A204.1 (cell line): ENCODE results near the gene PDZRN4.
"Not testable (repeated sequence)": the region's sequence is repeated elsewhere in the genome, so short reads cannot be mapped to it uniquely, and the experiment has no call there.

Experiments
- FAIRE-seq: peaks from 2 replicates; lab custom pipeline; 2012; peaks lifted over from hg19 to GRCh38; lab: Jason Lieb, UNC

PDZRN4 gene

DNA sequence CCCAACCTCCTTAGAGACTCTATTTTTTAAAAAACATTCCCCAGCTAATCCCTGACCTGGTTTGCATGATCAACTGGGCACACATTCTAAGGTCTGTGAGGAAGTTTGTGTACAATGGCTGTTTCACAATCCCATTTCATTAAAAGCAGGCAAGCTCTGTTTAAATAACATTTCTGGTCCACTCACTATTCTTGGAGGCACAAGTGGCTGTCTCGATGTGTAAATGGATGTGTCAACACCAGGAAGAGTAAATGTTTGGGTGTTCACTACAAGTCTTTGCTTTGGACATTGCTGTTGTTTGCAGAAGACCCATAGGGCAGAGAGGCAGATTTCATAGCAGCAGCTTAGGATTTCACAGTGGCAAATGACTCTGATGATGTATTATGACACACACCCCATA is 98.3 kb downstream of the PDZRN4 start:
- FAIRE-seq, result no peak

DNA sequence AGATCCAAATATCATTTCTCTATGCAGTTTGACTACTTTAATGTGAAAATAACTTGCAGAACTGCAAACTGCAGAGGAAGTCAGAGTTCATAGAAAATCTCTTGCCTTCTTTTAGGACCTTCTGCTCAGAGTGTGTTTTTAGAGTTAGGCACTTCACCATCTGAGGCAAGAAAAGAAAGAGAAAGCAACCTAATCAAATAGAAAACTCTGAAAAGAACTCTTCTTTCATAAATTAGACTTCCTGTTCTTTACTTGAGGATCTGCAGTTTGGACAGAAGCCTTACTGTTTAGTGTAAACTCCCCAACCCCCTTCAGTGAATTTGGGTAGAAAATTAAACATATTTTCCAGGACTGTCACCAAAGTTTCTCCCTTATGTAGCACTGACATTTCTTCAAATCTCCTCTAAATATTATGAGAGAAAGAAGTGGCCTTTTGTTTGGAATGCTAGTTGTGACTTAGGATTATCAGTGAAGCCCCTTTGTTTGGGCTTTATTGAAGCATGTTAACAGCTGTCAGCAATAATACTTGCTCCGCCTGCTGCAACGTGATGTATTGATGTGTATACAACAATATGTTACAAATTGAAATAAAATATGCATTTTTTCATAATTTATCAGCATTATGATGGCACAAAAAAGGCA is 99.5 kb downstream of the PDZRN4 start:
- FAIRE-seq, result no peak

DNA sequence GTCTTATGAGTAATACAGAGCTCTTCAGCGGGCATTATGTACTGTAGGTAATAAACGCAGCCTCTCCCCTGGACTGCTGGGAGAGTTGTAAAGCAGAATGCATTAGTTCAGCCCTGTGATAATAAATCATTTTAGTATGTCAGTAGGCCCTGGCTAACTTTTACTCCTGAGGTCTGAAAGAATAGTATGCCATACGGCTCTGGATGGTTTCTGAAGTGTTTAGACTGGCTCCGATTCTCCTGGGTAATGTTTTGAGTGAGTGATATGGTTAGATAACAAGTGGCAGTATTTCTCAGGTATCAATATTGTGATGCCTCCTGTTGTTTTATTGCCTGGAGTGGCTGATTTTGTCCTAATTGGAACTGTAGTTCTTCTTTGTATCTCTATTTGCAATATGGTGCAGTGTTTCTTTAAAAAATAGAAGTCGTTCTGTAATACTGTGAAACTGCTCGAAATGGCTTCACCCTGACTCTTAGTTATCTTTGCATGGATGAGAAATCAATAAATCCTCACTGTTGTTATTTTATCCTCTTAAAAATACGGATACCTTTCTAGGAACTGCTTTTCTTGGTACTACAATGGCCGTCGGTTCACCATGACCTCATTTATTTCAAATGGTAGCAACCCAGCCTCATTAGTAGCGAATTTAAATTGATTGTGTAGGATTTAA is 100.2 kb downstream of the PDZRN4 start:
- FAIRE-seq, result no peak

DNA sequence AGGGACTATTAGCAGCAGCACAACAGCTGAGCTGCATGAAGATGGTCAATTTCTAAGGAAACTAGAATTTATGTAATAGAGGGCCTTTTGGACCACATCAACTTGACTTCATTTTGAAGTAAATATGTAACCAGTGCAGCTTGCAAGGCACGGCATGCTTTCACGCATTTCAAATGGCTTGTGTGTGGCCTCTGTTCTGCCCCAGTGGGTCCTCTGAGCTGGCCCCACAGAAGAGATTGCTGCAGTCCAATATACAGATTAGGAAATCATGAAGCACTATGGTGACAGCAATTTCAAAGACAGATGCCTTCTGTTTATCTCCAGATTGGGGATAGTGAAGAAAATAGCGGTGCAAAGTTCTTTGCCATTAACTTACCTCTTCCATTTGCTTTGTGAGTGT is 101.4 kb downstream of the PDZRN4 start:
- no peak for FAIRE-seq

DNA sequence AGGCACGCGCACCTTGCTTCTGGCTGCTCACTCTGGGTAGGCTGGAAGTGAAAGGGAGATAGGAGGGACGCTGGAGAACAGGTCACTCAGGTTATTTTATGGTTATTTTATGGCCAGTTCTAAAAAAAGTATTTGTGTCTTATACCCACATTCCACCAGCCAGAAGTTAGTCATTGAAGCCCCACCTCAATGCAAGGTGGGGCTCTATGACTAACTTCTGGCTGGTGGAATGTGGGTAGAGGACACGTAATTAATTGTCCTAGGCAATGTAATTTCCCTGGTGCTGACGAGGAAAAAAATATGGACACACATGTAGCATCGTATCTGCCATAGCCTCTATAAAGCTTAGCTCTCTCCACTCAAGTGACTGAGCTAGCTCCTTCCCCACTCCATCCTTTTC is 104.9 kb downstream of the PDZRN4 start:
- no peak for FAIRE-seq

DNA sequence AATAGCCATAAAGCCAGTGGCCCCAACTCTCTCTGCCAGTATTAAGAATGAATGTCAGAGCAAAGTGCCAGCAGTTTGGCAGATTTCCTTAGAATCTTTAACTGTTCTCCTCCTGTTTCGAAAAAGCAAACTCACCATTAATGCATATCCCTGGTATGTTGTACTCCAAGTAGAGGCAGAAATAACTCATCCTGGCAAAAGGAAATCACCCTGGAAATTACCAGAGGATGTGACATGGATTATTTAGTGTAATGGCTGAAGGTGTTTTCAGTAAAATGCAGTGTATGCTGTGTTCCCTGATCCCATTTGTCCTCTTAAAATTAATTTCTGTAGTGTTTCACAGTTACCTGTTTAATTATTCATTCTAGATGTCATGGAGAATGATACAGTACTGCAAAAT is 105.3 kb downstream of the PDZRN4 start:
- no peak for FAIRE-seq

DNA sequence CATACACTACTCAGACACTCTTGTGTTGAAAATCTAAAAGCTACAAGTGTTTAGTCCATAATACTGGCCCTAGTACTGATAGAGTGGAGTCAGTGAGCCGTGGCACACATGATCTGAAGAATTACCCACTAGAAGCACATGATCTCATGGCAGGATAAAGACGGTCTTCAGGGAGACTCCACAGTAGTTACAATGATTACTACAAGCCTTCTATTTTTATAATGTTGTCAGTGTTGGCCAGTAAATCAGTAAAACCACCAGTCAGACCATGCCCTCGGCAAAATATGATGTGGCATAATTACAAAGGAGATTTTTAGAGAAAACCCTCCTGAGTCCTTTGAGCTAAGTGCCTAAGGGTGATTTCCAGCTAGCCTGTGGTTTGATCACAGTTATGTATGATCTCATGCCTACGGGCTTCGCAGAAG is 114.9 kb downstream of the PDZRN4 start:
- FAIRE-seq, result no peak

DNA sequence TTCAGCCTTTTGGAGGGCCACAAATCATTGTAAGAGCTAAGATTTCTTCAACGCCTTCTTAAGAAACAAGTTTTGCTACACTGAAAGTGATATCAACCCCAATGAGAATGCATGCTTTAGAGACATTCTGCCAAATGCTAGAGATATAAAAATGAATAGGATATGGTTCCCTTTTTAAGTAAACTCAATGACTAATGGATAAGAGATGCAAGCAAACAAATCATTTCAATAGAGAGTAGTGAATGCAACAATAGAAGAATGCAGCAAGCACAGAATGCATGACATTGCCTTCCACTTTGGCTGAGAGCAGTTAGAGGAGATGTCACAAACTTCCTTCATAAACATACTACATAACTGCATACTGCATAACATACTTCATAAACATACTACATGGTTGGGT is 116.4 kb downstream of the PDZRN4 start:
- no peak for FAIRE-seq

DNA sequence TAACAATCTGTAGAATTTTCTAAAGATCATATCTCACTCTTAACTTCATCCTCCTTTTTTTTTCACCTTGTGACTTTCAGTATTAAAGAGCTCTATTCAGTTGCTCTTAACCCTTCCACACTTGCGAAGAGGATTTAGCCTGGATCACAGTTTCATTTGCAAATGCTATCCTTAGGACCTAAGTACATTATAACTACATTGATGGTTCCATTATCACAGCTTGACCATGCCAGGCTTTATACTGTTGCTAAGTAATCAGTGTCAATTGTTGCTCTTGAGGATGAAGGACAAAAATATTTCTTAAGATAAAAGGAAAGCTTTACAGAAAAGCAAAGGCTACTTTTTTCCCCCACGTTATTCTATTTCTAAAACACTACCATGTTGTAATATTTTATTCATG is 122.2 kb downstream of the PDZRN4 start:
- no peak for FAIRE-seq

DNA sequence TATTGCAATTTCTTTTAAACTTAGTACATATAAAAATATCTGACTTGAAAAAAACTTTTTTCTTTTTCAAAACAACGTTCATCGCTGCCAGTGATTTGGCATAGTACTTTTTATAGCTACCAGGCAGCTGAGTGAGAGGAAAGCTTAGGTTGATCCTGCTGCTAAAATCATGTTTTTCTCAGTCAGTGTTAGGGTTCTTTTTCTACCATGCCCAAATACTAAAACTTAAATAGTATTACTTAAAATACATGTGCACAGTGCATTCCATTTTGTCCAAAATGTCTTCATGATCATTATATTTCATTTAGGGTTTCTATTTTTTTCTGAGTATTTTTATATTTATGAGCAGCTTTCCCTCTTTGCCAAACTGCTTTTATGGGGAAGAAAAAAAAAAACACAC is 123.8 kb downstream of the PDZRN4 start:
- FAIRE-seq, result no peak

DNA sequence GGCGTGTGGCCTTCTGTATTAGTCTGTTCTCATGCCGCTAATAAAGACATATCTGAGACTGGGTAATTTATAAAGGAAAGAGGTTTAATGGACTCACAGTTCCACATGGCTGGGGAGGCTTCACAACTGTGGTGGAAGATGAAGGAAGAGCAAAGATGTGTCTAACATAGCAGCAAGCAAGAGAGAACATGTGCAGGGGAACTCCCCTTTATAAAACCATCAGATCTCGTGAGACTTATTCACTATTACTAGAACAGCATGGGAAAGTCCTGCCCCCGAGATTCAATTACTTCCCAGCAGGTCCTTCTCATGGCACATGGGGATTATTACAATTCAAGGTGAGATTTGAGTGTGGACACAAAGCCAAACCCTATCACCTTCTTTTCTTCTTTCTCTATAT is 124.3 kb downstream of the PDZRN4 start:
- not testable (repeated sequence) for FAIRE-seq

DNA sequence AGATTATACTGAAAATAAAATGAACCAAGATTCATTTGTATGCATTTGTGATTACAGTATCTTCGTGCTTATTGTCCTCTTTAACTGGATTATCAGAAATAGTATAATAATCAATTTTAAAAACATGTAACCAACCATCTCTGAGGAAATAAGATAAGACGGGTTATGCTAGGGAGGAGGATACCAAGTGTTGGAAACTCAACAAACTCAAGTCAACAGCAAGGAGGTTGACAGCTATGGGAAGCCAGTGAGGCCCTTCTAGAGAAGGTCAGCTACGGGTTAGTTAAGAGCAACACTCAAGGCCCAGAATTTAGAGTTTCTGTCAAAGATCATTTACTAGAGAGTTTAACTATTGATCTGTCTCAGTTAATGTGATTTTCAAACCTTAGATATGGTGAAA is 137.2 kb downstream of the PDZRN4 start:
- no peak for FAIRE-seq

DNA sequence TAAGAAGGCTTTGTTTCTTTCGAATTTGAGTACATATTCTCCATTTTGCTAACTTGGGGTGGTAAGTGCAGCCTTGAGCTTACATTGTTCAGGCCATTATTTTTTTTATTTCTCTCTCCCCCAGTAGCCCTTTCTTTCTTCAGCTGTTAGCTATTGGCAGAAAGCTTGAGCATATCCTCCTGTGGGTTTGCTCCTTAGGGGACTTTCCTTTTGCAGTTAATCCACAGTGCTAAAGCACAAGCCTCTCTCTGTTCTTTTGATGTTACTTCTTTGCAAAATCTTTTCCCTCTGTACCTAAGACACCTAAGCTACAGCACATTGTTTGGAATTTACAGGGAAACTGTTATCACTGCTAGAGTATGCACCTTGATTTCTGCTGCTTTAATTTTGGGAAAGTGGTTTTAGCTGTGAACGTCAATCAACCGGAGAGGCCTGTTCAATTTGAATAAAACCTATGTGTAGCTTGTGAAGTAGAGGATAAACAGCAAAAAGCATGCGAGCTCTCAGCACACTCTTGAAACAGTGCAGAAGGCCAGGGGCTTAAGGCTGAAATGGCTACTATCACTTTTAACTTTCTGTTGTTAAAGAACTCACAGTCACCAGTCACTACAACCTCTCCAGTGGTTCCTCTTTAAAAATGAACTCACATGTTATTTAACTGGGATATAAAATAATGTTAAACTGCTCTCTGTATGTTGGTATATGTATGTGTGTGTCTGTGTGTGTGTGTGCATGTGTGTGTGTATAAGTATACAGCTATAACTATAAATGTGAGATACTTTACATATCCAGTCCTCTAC is 139.2 kb downstream of the PDZRN4 start:
- FAIRE-seq, result no peak

DNA sequence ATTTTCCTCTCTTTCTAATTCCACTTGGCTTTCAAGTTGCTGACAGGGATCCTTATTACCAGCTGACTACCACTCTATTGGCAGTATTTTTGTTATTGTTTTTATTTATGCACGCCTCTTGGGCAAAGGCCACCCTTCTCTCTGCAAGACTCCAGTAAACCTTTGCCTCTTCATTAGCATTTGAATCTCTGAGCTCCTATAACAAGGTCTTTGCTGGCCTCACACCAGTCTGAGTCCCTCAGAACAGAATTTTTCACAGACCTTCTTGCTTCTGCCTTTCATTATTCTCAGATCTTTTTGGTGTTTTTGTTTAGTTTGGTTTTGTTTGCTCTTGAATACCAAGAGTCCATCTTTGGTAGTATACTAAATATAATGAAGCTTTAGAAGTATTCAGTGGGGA is 145.9 kb downstream of the PDZRN4 start:
- no peak for FAIRE-seq

DNA sequence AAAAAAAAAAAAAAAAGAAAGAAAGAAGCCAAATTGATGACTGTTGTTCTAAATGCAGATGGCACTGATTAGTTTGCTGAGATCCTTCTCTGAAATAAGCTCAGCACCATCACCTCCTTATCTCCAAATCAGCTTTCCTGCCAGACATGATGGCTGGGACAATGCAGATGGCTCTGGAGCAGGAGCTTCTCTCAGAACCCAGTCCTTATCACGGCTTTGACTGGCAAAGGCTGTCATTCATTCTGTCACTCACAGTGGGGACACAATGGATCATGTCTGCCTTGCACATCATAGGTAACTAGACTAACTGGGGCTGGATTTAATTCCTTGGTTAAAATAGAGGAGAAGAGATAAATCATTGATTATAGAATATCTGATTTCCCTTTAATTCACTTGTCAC is 146.3 kb downstream of the PDZRN4 start:
- no peak for FAIRE-seq

DNA sequence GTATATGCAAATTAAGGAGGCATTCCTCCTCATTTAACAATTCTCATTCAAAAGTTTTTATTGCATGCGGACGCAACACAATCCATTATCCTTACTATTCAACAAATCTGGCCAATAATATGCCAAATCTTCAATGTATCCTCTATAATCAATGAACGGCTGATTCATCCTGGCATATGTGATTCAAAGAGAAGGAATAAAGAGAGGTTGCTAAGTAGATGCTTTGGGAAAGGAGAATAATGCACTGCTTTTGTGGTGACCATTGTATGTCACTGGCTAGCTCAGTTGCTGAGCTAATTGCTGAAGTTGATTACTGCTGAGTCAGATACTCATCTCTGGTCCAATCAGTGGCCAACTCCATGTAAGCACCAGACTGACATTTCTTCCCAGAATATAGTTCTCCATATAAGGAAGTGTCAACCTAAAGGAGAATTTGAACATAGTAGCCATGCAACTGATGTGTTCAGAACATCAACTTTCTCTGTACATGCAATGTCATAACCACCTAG is 148.0 kb downstream of the PDZRN4 start:
- no peak for FAIRE-seq

DNA sequence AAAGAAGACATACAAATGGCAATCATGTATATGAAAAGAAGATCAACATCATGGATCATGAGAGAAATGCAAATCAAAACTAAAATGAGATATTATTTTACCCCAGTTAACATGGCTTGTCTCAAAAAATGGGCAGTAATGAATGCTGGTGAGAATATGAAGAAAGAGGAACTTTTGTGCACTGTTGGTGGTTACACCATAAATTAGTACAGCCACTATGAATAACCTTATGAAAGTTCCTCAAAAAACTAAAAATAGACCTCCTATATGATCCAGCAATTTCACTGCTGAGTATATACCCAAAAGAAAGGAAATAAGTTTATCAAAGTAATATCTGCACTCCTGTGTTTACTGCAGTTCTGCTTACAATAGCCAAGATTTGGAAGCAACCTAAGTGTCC is 151.7 kb downstream of the PDZRN4 start:
- no peak for FAIRE-seq

DNA sequence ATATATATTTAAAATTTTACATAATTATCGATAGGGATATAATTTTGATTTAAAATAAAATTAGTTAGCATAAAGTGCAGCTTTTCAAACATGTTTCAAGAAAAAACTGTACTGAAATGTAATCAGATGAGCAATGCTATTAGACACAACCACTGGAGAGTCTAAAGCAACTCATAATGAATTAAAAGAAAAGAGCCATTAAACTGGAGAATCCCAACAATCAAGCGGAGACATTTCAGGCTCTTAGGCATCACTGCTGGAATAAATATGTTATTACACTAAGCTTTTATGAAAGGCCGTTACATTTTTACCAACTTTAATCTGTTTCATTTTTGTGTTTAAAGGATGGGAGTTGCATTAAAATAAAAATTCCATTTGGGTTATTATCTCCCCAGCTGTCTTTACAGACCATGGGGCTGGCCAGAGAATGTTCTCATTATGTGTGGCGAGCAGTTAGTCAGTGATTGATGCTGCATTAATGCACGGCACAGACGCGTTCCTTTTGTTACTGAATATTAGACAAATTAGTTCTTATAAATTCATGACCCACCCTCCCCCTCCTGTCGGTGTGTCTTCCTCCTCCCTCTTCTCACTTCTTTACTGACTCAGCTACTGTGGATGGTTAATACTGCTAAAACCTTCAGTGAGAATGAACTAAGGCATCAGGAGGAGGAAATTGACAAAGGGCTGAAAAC is 156.8 kb downstream of the PDZRN4 start:
- FAIRE-seq, result no peak

DNA sequence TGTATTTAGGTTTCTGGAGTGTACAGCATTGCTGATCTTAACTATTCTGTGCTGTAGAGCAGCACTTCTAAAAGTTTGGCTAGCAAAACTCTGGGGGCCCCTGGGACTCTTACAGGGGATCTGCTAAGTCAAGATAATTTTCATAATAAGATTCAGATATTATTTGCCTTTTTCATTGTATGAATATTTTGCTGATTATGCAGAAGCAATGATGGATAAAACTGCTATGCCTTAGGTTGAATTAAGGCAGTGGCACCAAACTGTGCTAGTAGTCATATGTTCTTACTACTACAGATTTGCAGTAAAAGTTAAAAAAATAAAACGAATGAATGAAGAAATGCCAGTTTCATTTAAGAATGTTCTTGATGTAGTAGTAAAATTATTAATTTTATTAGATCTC is 160.1 kb downstream of the PDZRN4 start:
- FAIRE-seq, result no peak

DNA sequence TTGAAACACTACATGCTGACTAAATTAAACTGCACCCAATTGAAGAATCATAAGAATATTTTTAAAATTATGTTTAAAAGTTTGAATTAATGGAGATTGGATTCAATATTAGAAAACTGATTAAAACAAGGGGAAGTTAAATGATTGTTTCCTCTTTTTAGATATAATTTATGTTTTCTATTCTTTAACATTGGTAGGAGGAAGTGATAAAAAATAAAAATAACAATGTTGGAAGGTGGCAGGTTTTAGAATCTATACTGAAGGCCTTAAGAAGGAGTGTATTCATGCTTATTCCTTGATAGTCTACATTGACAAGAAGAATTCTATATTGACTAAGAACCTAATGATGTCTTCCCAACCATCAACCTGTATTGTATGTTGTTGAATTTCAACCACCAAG is 168.1 kb downstream of the PDZRN4 start:
- no peak for FAIRE-seq

DNA sequence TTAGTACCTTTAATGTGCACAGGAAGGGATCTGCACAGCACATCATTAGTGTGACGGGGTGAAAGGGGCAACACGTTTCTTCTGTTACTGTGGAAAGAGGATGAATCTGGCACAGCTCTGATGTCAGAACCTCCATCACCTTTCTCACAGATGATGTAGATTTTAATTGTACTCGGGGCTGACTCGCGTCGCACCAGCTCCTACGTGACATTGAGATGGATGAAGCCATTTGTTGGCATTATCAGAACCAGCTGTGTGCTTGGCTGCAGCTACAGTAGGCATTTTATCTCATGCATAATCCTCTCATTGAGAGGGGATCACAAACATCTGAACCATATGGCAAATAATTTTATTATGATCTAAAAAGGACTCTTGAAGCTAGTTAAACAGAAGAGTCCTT is 173.6 kb downstream of the PDZRN4 start:
- no peak for FAIRE-seq

DNA sequence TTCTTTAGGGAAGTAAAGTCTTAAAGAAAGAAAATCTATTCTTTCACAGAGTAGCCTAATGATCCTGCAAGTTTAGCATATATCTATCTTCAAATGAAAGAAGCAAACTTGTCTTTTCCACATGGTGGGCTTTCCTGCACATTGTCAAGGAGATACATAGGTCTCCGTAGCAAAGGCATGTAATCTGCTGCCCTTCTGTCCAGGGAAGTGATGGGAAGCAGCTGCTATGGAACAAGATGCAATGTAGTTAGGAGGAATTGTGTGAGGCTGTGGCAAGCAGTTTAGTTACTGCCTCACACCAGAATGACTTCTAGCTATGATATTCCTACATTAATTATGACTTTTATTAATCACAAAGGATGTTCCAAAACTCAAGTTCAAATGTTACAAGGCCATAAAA is 174.4 kb downstream of the PDZRN4 start:
- FAIRE-seq, result no peak

DNA sequence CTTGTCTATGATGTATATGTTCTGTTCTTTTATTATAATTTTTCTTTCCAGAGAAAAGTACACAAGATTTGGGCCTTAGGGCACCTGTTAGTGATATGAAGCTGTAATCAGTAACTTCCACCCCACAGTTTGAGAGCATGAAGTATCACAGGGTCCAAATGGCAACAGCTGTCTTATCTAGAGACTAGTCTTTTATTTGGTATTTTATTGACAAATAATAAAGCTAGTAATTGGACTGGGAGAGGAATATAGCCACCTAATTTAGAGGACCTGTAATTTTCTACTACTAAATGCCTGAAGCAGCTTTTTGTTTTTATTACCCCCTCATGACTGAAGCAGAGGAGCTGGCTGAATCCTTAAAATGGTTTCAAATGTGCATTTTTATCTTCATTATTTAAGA is 174.8 kb downstream of the PDZRN4 start:
- no peak for FAIRE-seq
